Mesothelial cell of epicardium (in vitro differentiated cells): Measurements from ENCODE around the gene LRP1-AS. TPM values are rescaled to one million over a fixed set of nuclear protein-coding genes. Genes with fewer than 3 reads are reported as not detected.
A peak's percentile ranks its signal among the peaks of the same experiment; 100 is the strongest.

Experiments
- DNase-seq, 2 experiments: peaks; one replicate each; pipeline ENCODE4 v3.0.0; 2021; ENCODE audit warnings: low spot score in 2 of 2; ENCODE audit not compliant: unreplicated experiment in 2 of 2
- H3K27ac Mint-ChIP-seq: 2 replicates; pipeline ENCODE4 v1.8.0; 2021; ENCODE audit warnings: mixed read lengths
- H3K27me3 Mint-ChIP-seq: 2 replicates; pipeline ENCODE4 v1.8.0; 2021; ENCODE audit warnings: low read depth, mixed read lengths
- H3K36me3 Mint-ChIP-seq: 2 replicates; pipeline ENCODE4 v1.8.0; 2021; ENCODE audit warnings: mixed read lengths
- H3K4me1 Mint-ChIP-seq: 2 replicates; pipeline ENCODE4 v1.8.0; 2021; ENCODE audit warnings: mixed read lengths
- H3K4me3 Mint-ChIP-seq: 2 replicates; pipeline ENCODE4 v1.8.0; 2021; ENCODE audit warnings: mild to moderate bottlenecking, moderate library complexity, mixed read lengths
- H3K9me3 Mint-ChIP-seq: 2 replicates; pipeline ENCODE4 v1.8.0; 2021; ENCODE audit warnings: mixed read lengths
- CTCF ChIP-seq: fragments of 200-600 bp; sonication (generic); IDR thresholded peaks from one replicate; pipeline ENCODE4 v1.5.0; 2021; ENCODE audit warnings: antibody characterized with exemption; ENCODE audit not compliant: unreplicated experiment
- total RNA-seq: library from RNA; stranded (reverse); gene quantifications from 3 replicates; pipeline ENCODE4 v1.2.1, GENCODE V29; 2021

LRP1-AS gene
- total RNA-seq, 1 donor from 2014 or later: not detected

- Mint-ChIP-seq H3K36me3 (peaks cover 42% of the 10 kb centered on the region), H3K27me3 (no peaks in the 10 kb centered on the region), H3K4me1 (peaks cover 24% of the 10 kb centered on the region), H3K27ac (no peak overlapping the region), H3K4me3 (no peak overlapping the region), H3K9me3 (no peaks in the 10 kb centered on the region)
- no peak for DNase-seq
- TF ChIP-seq CTCF: no peak
Observed at GRCh38 chr12:57154076-57154475, 6.7 kb upstream of the LRP1-AS start.

- Mint-ChIP-seq H3K27ac (no peak overlapping the region), H3K9me3 (no peaks in the 10 kb centered on the region), H3K36me3 (peaks cover 39% of the 10 kb centered on the region), H3K4me3 (no peak overlapping the region), H3K27me3 (no peaks in the 10 kb centered on the region), H3K4me1 (peaks cover 27% of the 10 kb centered on the region)
- DNase-seq: no peak
- TF ChIP-seq CTCF: no peak
Observed at GRCh38 chr12:57153415-57153997, 6.1 kb upstream of the LRP1-AS start.

- no peaks in the 10 kb centered on the region for H3K27me3 Mint-ChIP-seq
- no peak for DNase-seq
- no peak overlapping the region for H3K4me3 Mint-ChIP-seq
- peaks cover 35% of the 10 kb centered on the region for H3K4me1 Mint-ChIP-seq
- H3K27ac Mint-ChIP-seq: no peak overlapping the region
- no peaks in the 10 kb centered on the region for H3K9me3 Mint-ChIP-seq
- no peak for TF ChIP-seq CTCF
- H3K36me3 Mint-ChIP-seq: peaks cover 35% of the 10 kb centered on the region
Observed at GRCh38 chr12:57152639-57153038, 5.2 kb upstream of the LRP1-AS start.

- no peak for DNase-seq
- Mint-ChIP-seq H3K27ac (peak overlapping the region; percentile 27), H3K36me3 (peaks cover 30% of the 10 kb centered on the region), H3K9me3 (no peaks in the 10 kb centered on the region), H3K27me3 (no peaks in the 10 kb centered on the region), H3K4me1 (peaks cover 41% of the 10 kb centered on the region), H3K4me3 (peak overlapping the region; percentile 9)
- TF ChIP-seq CTCF: no peak
Observed at GRCh38 chr12:57151741-57152630, 4.6 kb upstream of the LRP1-AS start.

GRCh38 chr12:57150400-57151000 is 3.1 kb upstream of the LRP1-AS start:
- peak overlapping the region; percentile 59 for H3K27ac Mint-ChIP-seq
- no peaks in the 10 kb centered on the region for H3K27me3 Mint-ChIP-seq
- peaks cover 27% of the 10 kb centered on the region for H3K36me3 Mint-ChIP-seq
- no peak for DNase-seq
- no peak overlapping the region for H3K4me3 Mint-ChIP-seq
- peaks cover 45% of the 10 kb centered on the region for H3K4me1 Mint-ChIP-seq
- no peak for TF ChIP-seq CTCF
- no peaks in the 10 kb centered on the region for H3K9me3 Mint-ChIP-seq
